Tibial nerve (tissue), 3 donors: ENCODE data around the gene GDPD5.

ENCODE experiments used
- POLR2A ChIP-seq, 2 donors: fragments of 450-650 bp; IDR thresholded peaks; one replicate each; pipeline ENCODE4 v1.6.1; 2017; ENCODE audit warnings: antibody characterized with exemption in 2 of 2, mild to moderate bottlenecking in 2 of 2, moderate library complexity in 2 of 2
- TF ChIP-seq, protein P1 (sequence below), 5 experiments: fragments of 200-600 bp in 3 of 5; fragments of 450-650 bp in 2 of 5; sonication (generic) in 3 of 5; IDR thresholded peaks; one replicate each; pipeline ENCODE4 v1.5.1; 2016 to 2019; ENCODE audit warnings: antibody characterized with exemption in 5 of 5, mild to moderate bottlenecking in 3 of 5, moderate library complexity in 2 of 5

DNA sequence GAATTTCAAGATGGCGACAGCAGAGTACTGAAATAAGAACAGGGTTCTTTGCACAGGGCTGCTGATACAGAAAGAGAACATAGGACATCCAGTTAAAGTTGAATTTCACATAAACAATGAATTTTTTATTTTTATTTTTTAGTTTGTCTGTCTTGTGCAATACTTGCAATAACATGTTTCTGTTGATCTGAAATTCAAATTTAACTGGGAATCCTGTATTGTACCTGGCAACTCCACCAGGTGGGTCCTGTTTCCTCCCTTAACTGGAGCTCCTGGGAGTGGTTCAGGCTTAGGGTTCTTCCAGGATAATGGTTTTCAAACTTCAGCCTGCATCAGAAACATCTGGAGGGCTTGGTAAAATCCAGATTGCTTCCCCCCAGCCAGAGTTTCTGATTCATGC is 21.4 kb upstream of the GDPD5 start:
- no peak for TF ChIP-seq POLR2A (IDR thresholded peaks at IDR 0.05)
- TF ChIP-seq, protein P1, sequence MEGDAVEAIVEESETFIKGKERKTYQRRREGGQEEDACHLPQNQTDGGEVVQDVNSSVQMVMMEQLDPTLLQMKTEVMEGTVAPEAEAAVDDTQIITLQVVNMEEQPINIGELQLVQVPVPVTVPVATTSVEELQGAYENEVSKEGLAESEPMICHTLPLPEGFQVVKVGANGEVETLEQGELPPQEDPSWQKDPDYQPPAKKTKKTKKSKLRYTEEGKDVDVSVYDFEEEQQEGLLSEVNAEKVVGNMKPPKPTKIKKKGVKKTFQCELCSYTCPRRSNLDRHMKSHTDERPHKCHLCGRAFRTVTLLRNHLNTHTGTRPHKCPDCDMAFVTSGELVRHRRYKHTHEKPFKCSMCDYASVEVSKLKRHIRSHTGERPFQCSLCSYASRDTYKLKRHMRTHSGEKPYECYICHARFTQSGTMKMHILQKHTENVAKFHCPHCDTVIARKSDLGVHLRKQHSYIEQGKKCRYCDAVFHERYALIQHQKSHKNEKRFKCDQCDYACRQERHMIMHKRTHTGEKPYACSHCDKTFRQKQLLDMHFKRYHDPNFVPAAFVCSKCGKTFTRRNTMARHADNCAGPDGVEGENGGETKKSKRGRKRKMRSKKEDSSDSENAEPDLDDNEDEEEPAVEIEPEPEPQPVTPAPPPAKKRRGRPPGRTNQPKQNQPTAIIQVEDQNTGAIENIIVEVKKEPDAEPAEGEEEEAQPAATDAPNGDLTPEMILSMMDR (IDR thresholded peaks at IDR 0.05) = no peak
